ENCODE results near the gene RALGPS2. TPM values are rescaled to one million over a fixed set of nuclear protein-coding genes. Genes with fewer than 3 reads are reported as not detected.

Gene RALGPS2
- total and polyA plus RNA-seq, 9 donors = 23.1 to 40.1 (median 35.2) TPM

- no peaks in the 10 kb centered on the region for H3K27me3 ChIP-seq (ENCODE audit: control insufficient read depth, insufficient read depth, low read length)
- no peak overlapping the region for H3K4me3 ChIP-seq (ENCODE audit: low read length)
- no CpG with 5 or more reads among the region's 2 CpGs for WGBS (ENCODE audit: insufficient coverage)
- H3K9me3 ChIP-seq (replicated peaks; ENCODE audit: control insufficient read depth, low read depth, low read length) = peaks cover 4% of the 10 kb centered on the region
- no peaks in the 10 kb centered on the region for H3K36me3 ChIP-seq (ENCODE audit: control insufficient read depth, insufficient read depth, low read length)
- H3K4me1 ChIP-seq (ENCODE audit: control insufficient read depth, insufficient read depth, low read length) = peaks cover 3% of the 10 kb centered on the region
- no peak for DNase-seq
- H3K27ac ChIP-seq (ENCODE audit: low read length) = no peak overlapping the region
Measured at GRCh38 chr1:178923512-178923911, 198.5 kb downstream of the RALGPS2 start.

- H3K36me3 ChIP-seq (ENCODE audit: control insufficient read depth, insufficient read depth, low read length) = no peaks in the 10 kb centered on the region
- H3K4me3 ChIP-seq (ENCODE audit: low read length) = no peak overlapping the region
- peaks cover 3% of the 10 kb centered on the region for H3K4me1 ChIP-seq (ENCODE audit: control insufficient read depth, insufficient read depth, low read length)
- WGBS (ENCODE audit: insufficient coverage) = 60% methylated on average over 1 of the region's 1 CpG
- H3K27me3 ChIP-seq (ENCODE audit: control insufficient read depth, insufficient read depth, low read length) = no peaks in the 10 kb centered on the region
- H3K9me3 ChIP-seq (replicated peaks; ENCODE audit: control insufficient read depth, low read depth, low read length) = peaks cover 4% of the 10 kb centered on the region
- no peak overlapping the region for H3K27ac ChIP-seq (ENCODE audit: low read length)
- no peak for DNase-seq
Measured at GRCh38 chr1:178926046-178926445, 201.0 kb downstream of the RALGPS2 start.

GRCh38 chr1:178927003-178927402 lies 202.0 kb downstream of the RALGPS2 start:
- peaks cover 4% of the 10 kb centered on the region for H3K9me3 ChIP-seq (replicated peaks; ENCODE audit: control insufficient read depth, low read depth, low read length)
- whole genome bisulfite sequencing (ENCODE audit: insufficient coverage) = no CpG with 5 or more reads among the region's 4 CpGs
- H3K4me3 ChIP-seq (ENCODE audit: low read length) = no peak overlapping the region
- peaks cover 7% of the 10 kb centered on the region for H3K4me1 ChIP-seq (ENCODE audit: control insufficient read depth, insufficient read depth, low read length)
- DNase-seq = no peak
- no peaks in the 10 kb centered on the region for H3K27me3 ChIP-seq (ENCODE audit: control insufficient read depth, insufficient read depth, low read length)
- H3K27ac ChIP-seq (ENCODE audit: low read length) = no peak overlapping the region
- H3K36me3 ChIP-seq (ENCODE audit: control insufficient read depth, insufficient read depth, low read length) = no peaks in the 10 kb centered on the region

GRCh38 chr1:178928041-178928440 lies 203.0 kb downstream of the RALGPS2 start:
- DNase-seq = no peak
- H3K36me3 ChIP-seq (ENCODE audit: control insufficient read depth, insufficient read depth, low read length) = no peaks in the 10 kb centered on the region
- H3K27ac ChIP-seq (ENCODE audit: low read length) = no peak overlapping the region
- 93% methylated on average over 3 of the region's 4 CpGs for WGBS (ENCODE audit: insufficient coverage)
- no peaks in the 10 kb centered on the region for H3K27me3 ChIP-seq (ENCODE audit: control insufficient read depth, insufficient read depth, low read length)
- H3K9me3 ChIP-seq (replicated peaks; ENCODE audit: control insufficient read depth, low read depth, low read length) = peaks cover 4% of the 10 kb centered on the region
- H3K4me3 ChIP-seq (ENCODE audit: low read length) = no peak overlapping the region
- H3K4me1 ChIP-seq (ENCODE audit: control insufficient read depth, insufficient read depth, low read length) = peaks cover 16% of the 10 kb centered on the region

- WGBS (ENCODE audit: insufficient coverage) = no CpG with 5 or more reads among the region's 1 CpG
- Histone ChIP-seq H3K27ac (ENCODE audit: low read length) (no peak overlapping the region), H3K27me3 (ENCODE audit: control insufficient read depth, insufficient read depth, low read length) (no peaks in the 10 kb centered on the region), H3K4me1 (ENCODE audit: control insufficient read depth, insufficient read depth, low read length) (peaks cover 25% of the 10 kb centered on the region), H3K9me3 (replicated peaks; ENCODE audit: control insufficient read depth, low read depth, low read length) (peaks cover 4% of the 10 kb centered on the region), H3K4me3 (ENCODE audit: low read length) (no peak overlapping the region), H3K36me3 (ENCODE audit: control insufficient read depth, insufficient read depth, low read length) (no peaks in the 10 kb centered on the region)
- no peak for DNase-seq
Measured at GRCh38 chr1:178928976-178929375, 203.9 kb downstream of the RALGPS2 start.

GRCh38 chr1:178931858-178932551 lies 207.0 kb downstream of the RALGPS2 start:
- Histone ChIP-seq H3K9me3 (replicated peaks; ENCODE audit: control insufficient read depth, low read depth, low read length) (no peaks in the 10 kb centered on the region), H3K27me3 (ENCODE audit: control insufficient read depth, insufficient read depth, low read length) (no peaks in the 10 kb centered on the region), H3K4me1 (ENCODE audit: control insufficient read depth, insufficient read depth, low read length) (peaks cover 26% of the 10 kb centered on the region), H3K36me3 (ENCODE audit: control insufficient read depth, insufficient read depth, low read length) (no peaks in the 10 kb centered on the region), H3K27ac (ENCODE audit: low read length) (peak overlapping the region; percentile 42), H3K4me3 (ENCODE audit: low read length) (no peak overlapping the region)
- WGBS (ENCODE audit: insufficient coverage) = 45% methylated on average over 6 of the region's 9 CpGs
- peak; percentile 62 for DNase-seq

GRCh38 chr1:178932552-178932906 lies 207.5 kb downstream of the RALGPS2 start:
- no CpG with 5 or more reads among the region's 4 CpGs for WGBS (ENCODE audit: insufficient coverage)
- no peak for DNase-seq
- Histone ChIP-seq H3K27ac (ENCODE audit: low read length) (peak overlapping the region; percentile 24), H3K36me3 (ENCODE audit: control insufficient read depth, insufficient read depth, low read length) (no peaks in the 10 kb centered on the region), H3K9me3 (replicated peaks; ENCODE audit: control insufficient read depth, low read depth, low read length) (no peaks in the 10 kb centered on the region), H3K4me3 (ENCODE audit: low read length) (no peak overlapping the region), H3K4me1 (ENCODE audit: control insufficient read depth, insufficient read depth, low read length) (peaks cover 26% of the 10 kb centered on the region), H3K27me3 (ENCODE audit: control insufficient read depth, insufficient read depth, low read length) (no peaks in the 10 kb centered on the region)

GRCh38 chr1:178933105-178933561 lies 208.1 kb downstream of the RALGPS2 start:
- 69% methylated on average over 4 of the region's 5 CpGs for WGBS (ENCODE audit: insufficient coverage)
- H3K9me3 ChIP-seq (replicated peaks; ENCODE audit: control insufficient read depth, low read depth, low read length) = no peaks in the 10 kb centered on the region
- no peaks in the 10 kb centered on the region for H3K36me3 ChIP-seq (ENCODE audit: control insufficient read depth, insufficient read depth, low read length)
- DNase-seq = no peak
- peaks cover 29% of the 10 kb centered on the region for H3K4me1 ChIP-seq (ENCODE audit: control insufficient read depth, insufficient read depth, low read length)
- no peak overlapping the region for H3K4me3 ChIP-seq (ENCODE audit: low read length)
- H3K27ac ChIP-seq (ENCODE audit: low read length) = no peak overlapping the region
- H3K27me3 ChIP-seq (ENCODE audit: control insufficient read depth, insufficient read depth, low read length) = no peaks in the 10 kb centered on the region

GRCh38 chr1:178933709-178934490 lies 208.9 kb downstream of the RALGPS2 start:
- Histone ChIP-seq H3K27ac (ENCODE audit: low read length) (no peak overlapping the region), H3K9me3 (replicated peaks; ENCODE audit: control insufficient read depth, low read depth, low read length) (no peaks in the 10 kb centered on the region), H3K36me3 (ENCODE audit: control insufficient read depth, insufficient read depth, low read length) (no peaks in the 10 kb centered on the region), H3K27me3 (ENCODE audit: control insufficient read depth, insufficient read depth, low read length) (no peaks in the 10 kb centered on the region), H3K4me1 (ENCODE audit: control insufficient read depth, insufficient read depth, low read length) (peaks cover 36% of the 10 kb centered on the region), H3K4me3 (ENCODE audit: low read length) (no peak overlapping the region)
- peak; percentile 74 for DNase-seq
- 40% methylated on average over 4 of the region's 6 CpGs for WGBS (ENCODE audit: insufficient coverage)

GRCh38 chr1:178934546-178934945 lies 209.5 kb downstream of the RALGPS2 start:
- no peak for DNase-seq
- H3K36me3 ChIP-seq (ENCODE audit: control insufficient read depth, insufficient read depth, low read length) = no peaks in the 10 kb centered on the region
- 85% methylated on average over 1 of the region's 3 CpGs for WGBS (ENCODE audit: insufficient coverage)
- H3K4me1 ChIP-seq (ENCODE audit: control insufficient read depth, insufficient read depth, low read length) = peaks cover 42% of the 10 kb centered on the region
- no peak overlapping the region for H3K27ac ChIP-seq (ENCODE audit: low read length)
- H3K27me3 ChIP-seq (ENCODE audit: control insufficient read depth, insufficient read depth, low read length) = no peaks in the 10 kb centered on the region
- H3K9me3 ChIP-seq (replicated peaks; ENCODE audit: control insufficient read depth, low read depth, low read length) = no peaks in the 10 kb centered on the region
- H3K4me3 ChIP-seq (ENCODE audit: low read length) = no peak overlapping the region

Data from muscle of leg (tissue), 11 donors.